Mesodermal cell (in vitro differentiated cells): ENCODE data around the gene PTGR1.

ENCODE experiments used
- H3K27ac ChIP-seq: 2 replicates; pipeline ENCODE4 v1.7.0; 2013; ENCODE audit warnings: mild to moderate bottlenecking, low read depth, low read length, moderate library complexity; ENCODE audit not compliant: severe bottlenecking
- H3K36me3 ChIP-seq: 2 replicates; pipeline ENCODE4 v1.7.1; 2013; ENCODE audit warnings: mild to moderate bottlenecking, low read length, moderate library complexity; ENCODE audit not compliant: control insufficient read depth, insufficient read depth
- H3K4me1 ChIP-seq: one replicate; pipeline ENCODE4 v1.7.1; 2013; ENCODE audit warnings: mild to moderate bottlenecking, low read length; ENCODE audit not compliant: insufficient read depth, control insufficient read depth, poor library complexity, severe bottlenecking
- H3K4me3 ChIP-seq: 2 replicates; pipeline ENCODE4 v1.7.0; 2013; ENCODE audit warnings: low read length, control low read depth, mild to moderate bottlenecking; ENCODE audit not compliant: insufficient read depth, poor library complexity, severe bottlenecking; ENCODE audit errors: extremely low read depth
- H3K9me3 ChIP-seq: 2 replicates; pipeline ENCODE4 v1.7.1; 2013; ENCODE audit warnings: mild to moderate bottlenecking, low read length, moderate library complexity; ENCODE audit not compliant: control insufficient read depth
- WGBS, 2 experiments: methylation state at CpG; one replicate each; pipeline ENCODE4 v1.1.5; 2013; ENCODE audit warnings: missing lambda C conversion rate in 2 of 2; ENCODE audit not compliant: insufficient coverage in 2 of 2; 5-methylcytosine and 5-hydroxymethylcytosine counted together

PTGR1 gene

GRCh38 chr9:111613436-111614040, 14.1 kb upstream of the PTGR1 start:
- H3K36me3 ChIP-seq = no peaks in the 10 kb centered on the region
- WGBS, 2 experiments = 94 to 100% methylated on average over 2 to 3 of the region's 4 CpGs
- H3K4me3 ChIP-seq = no peak overlapping the region
- no peaks in the 10 kb centered on the region for H3K4me1 ChIP-seq
- H3K9me3 ChIP-seq = no peaks in the 10 kb centered on the region
- H3K27ac ChIP-seq = no peak overlapping the region

DNA sequence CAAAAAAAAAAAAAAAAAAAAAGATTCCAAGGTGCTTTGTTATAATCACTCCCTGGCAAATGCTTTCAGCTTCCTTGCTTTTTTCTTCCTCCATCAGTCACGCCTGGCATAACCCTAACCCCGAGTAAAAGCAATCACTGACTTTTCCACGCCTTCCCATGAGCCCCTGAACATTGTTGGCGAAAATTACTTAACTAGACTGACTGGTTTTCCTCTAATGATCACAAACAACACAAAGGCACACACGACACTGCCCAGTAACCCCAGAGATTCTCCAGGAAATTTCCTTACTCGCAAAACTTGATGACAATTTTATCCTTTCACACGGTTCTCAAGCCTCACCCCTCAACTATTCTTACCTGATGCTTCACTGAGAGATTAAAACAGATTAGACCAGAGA, 11.4 kb upstream of the PTGR1 start:
- Histone ChIP-seq H3K27ac (no peak overlapping the region), H3K4me3 (no peak overlapping the region), H3K9me3 (no peaks in the 10 kb centered on the region), H3K4me1 (no peaks in the 10 kb centered on the region), H3K36me3 (no peaks in the 10 kb centered on the region)
- WGBS, 2 experiments = 86 to 97% methylated on average over 5 to 7 of the region's 7 CpGs

GRCh38 chr9:111610149-111610548, 10.7 kb upstream of the PTGR1 start:
- WGBS, 2 experiments = 38 to 77% methylated on average over 1 to 4 of the region's 5 CpGs

DNA sequence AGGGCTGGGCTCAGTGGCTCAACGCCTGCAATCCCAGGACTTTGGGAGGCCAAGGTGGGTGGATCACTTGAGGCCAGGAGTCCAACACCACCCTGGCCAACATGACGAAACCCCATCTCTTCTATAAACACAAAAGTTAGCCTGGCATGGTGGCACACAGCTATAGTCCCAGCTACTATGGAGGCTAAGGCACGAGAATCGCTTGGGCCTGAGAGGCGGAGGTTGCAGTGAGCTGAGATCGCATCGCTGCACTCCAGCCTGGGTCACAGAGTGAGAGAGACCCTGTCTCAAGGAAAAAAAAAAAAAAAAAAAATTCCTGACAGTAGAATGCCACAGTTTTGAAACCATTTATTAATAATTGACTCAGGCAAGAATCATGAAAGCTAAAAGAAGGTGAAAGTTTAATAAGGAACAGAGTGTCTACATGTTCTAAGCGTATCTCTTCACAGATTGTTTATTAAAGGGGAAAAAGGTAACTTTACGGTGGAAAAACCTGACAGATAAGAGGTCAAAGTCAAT, 5.7 kb upstream of the PTGR1 start:
- no peak overlapping the region for H3K4me3 ChIP-seq
- 80 to 91% methylated on average over 2 to 7 of the region's 9 CpGs for WGBS, 2 experiments
- no peaks in the 10 kb centered on the region for H3K9me3 ChIP-seq

More at GRCh38 chr9:111610149-111610548, 10.7 kb upstream of the PTGR1 start:
- Histone ChIP-seq H3K9me3 (no peaks in the 10 kb centered on the region), H3K4me1 (no peaks in the 10 kb centered on the region), H3K27ac (no peak overlapping the region), H3K36me3 (no peaks in the 10 kb centered on the region), H3K4me3 (no peak overlapping the region)

DNA sequence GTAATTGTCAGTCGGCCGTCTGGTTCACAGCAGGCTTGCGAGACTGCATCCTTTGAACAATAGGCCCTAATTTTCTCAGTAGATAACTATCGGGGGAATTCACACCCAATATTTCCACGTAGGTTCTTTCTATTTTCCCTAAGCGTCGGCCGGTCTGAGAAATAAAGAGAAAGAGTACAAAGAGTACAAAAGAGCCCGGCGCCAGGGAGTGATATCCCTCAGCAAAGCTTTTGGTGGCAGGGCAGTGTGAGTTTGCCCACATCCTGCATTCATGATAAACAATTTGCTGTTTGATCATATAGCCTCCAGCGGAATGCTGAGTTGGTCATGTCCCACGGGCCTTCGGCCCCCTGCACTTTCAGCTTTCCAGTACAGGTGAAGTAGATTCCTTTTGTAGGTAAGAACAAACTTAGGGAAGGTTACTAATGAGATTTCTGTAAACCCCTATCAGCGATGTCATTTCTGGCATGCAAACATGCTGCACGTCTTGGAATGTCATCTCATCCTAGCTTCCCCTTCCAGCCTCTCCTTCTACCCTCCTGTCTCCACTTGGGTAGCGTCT, 4.7 kb upstream of the PTGR1 start:
- no peaks in the 10 kb centered on the region for H3K9me3 ChIP-seq
- H3K27ac ChIP-seq = no peak overlapping the region
- H3K4me3 ChIP-seq = no peak overlapping the region
- WGBS, 2 experiments = 87 to 88% methylated on average over 5 to 8 of the region's 16 CpGs
- H3K36me3 ChIP-seq = no peaks in the 10 kb centered on the region
- peaks cover 3% of the 10 kb centered on the region for H3K4me1 ChIP-seq

More for the DNA sequence above, 5.7 kb upstream of the PTGR1 start:
- no peak overlapping the region for H3K27ac ChIP-seq
- H3K36me3 ChIP-seq = no peaks in the 10 kb centered on the region
- H3K4me1 ChIP-seq = no peaks in the 10 kb centered on the region

DNA sequence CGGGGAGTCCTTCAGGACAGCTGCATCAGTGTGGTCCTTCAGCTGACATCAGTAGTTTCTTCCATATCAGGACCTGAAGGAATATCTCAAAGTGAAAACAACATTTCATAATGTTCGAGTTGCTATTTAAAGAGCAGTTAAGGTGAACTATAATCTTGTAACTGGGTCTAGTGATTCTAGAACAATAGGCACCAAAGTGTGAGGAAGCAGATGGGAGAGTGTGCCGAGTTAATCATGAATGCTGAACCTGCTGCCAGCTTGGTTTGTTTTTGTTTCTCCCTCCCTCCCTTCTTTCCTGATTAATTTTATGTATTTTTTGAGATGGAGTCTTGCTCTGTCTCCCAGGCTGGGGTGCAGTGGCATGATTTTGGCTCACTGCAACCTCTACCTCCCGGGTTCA, 3.6 kb upstream of the PTGR1 start:
- WGBS, 2 experiments = 85 to 100% methylated on average over 1 to 2 of the region's 4 CpGs
- H3K36me3 ChIP-seq = no peaks in the 10 kb centered on the region
- H3K4me1 ChIP-seq = peaks cover 3% of the 10 kb centered on the region
- H3K27ac ChIP-seq = no peak overlapping the region
- no peaks in the 10 kb centered on the region for H3K9me3 ChIP-seq
- H3K4me3 ChIP-seq = no peak overlapping the region

DNA sequence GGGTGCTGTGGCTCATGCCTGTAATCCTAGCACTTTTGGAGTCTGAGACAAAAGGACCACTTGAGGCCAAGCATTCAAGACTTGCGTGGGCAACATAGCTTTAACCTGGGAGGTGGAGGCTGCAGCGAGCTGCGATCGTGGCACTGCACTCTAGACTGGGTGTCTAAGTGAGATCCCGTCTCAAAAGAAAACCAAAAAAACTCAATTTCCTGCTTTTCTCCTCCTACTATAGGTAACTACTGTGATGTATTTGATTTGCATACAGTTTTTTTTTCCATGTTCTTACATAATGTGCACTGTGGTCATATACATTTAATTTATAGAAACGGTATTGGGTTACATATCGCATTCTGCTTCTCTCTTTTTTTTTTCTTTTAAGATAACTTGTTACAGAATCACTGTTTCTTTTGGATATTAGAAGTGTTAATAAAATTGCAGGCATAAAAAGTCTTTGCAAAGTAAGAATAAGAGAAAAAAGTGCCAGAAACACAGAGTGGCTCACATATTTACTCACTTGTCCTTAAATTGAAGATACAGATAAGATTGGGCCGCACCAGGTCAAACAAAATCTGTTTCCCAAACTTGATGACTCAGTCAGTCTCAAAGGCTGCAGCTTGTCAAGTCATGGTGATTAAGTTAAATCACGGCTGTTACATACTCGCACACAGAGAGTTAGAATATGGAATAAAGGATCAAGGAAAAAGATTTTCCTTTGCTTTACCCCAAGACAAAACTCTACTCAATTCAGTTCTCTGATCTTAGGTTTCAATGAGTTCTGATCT, 2.0 kb upstream of the PTGR1 start:
- H3K27ac ChIP-seq = peak overlapping the region; percentile 60
- no peak overlapping the region for H3K4me3 ChIP-seq
- H3K4me1 ChIP-seq = peaks cover 3% of the 10 kb centered on the region
- peaks cover 5% of the 10 kb centered on the region for H3K36me3 ChIP-seq
- H3K9me3 ChIP-seq = no peaks in the 10 kb centered on the region
- 92 to 100% methylated on average over 1 to 2 of the region's 10 CpGs for WGBS, 2 experiments

DNA sequence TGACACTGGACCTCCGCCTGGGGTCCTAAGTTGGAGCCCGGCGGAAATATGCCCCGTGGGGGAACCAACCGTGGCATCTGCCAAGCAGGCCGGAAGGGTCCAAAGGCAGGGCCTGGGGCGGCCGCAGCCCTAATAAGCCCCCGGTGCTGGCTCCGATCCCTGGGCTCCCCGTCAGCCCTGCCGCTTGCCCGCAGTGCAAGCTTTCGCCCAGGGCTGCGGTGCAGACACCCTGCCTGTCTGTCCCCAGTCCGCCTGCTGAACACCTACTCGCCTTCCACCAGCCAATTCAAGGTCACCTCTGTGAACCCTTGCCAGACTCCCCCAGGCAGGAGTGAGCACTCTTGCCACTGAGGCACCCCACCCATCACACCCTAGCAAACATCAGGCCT, 502 bp upstream of the PTGR1 start:
- Histone ChIP-seq H3K4me3 (peak overlapping the region; percentile 56), H3K9me3 (no peaks in the 10 kb centered on the region), H3K27ac (no peak overlapping the region), H3K4me1 (peaks cover 3% of the 10 kb centered on the region), H3K36me3 (peaks cover 15% of the 10 kb centered on the region)
- 97% methylated on average over 11 to 17 of the region's 17 CpGs for WGBS, 2 experiments

DNA sequence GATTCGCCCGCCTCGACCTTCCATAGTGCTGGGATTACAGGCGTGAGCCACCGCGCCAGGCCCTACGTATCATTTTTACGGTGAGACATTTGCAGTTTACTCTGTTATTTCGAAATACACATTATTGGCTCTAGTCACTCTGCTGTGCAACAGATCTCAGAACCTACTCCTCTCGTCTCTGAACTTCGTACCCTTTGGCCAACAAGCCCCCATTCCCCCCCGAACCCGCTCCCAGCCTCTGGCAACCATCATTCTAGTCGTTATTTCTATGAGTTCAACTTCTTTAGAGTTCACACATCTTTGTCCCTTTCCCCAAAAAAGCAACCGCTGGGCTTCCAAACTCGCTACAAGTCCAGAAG, 735 bp downstream of the PTGR1 start:
- WGBS, 2 experiments = 21 to 26% methylated on average over 14 to 15 of the region's 16 CpGs
- Histone ChIP-seq H3K27ac (peak overlapping the region; percentile 62), H3K36me3 (peaks cover 15% of the 10 kb centered on the region), H3K4me1 (peaks cover 3% of the 10 kb centered on the region), H3K4me3 (peak overlapping the region; percentile 56), H3K9me3 (no peaks in the 10 kb centered on the region)

- Histone ChIP-seq H3K4me3 (peak overlapping the region; percentile 56), H3K9me3 (no peaks in the 10 kb centered on the region), H3K36me3 (peaks cover 19% of the 10 kb centered on the region), H3K4me1 (peaks cover 3% of the 10 kb centered on the region), H3K27ac (no peak overlapping the region)
- WGBS, 2 experiments = 15 to 16% methylated on average over 26 to 30 of the region's 41 CpGs
These were observed 1.4 kb downstream of the PTGR1 start for GRCh38 chr9:111597852-111598732.
